Measurements from ENCODE around the gene CADM2.

The CADM2 gene

GRCh38 chr3:84984429-84984828 lies 25.6 kb downstream of the CADM2 start:
- DNase-seq (ENCODE audit: low read depth) = no peak

- DNase-seq (ENCODE audit: low read depth) = no peak
These were observed 27.0 kb downstream of the CADM2 start for GRCh38 chr3:84985795-84986194.

GRCh38 chr3:84987706-84988504 lies 29.1 kb downstream of the CADM2 start:
- no peak for DNase-seq (ENCODE audit: low read depth)

- DNase-seq (ENCODE audit: low read depth) = no peak
These were observed 30.3 kb downstream of the CADM2 start for GRCh38 chr3:84989102-84989501.

GRCh38 chr3:84991422-84991900 lies 32.7 kb downstream of the CADM2 start:
- peak; percentile 48 for DNase-seq (ENCODE audit: low read depth)

- no peak for DNase-seq (ENCODE audit: low read depth)
These were observed 35.2 kb downstream of the CADM2 start for GRCh38 chr3:84993956-84994355.

GRCh38 chr3:84998545-84998944 lies 39.8 kb downstream of the CADM2 start:
- DNase-seq (ENCODE audit: low read depth) = no peak

- peak; percentile 30 for DNase-seq (ENCODE audit: low read depth)
These were observed 44.7 kb downstream of the CADM2 start for GRCh38 chr3:85003479-85003878.

GRCh38 chr3:85004147-85004546 lies 45.4 kb downstream of the CADM2 start:
- DNase-seq (ENCODE audit: low read depth) = no peak

- DNase-seq (ENCODE audit: low read depth) = no peak
These were observed 47.2 kb downstream of the CADM2 start for GRCh38 chr3:85005946-85006345.

- DNase-seq (ENCODE audit: low read depth) = peak; percentile 60
These were observed 48.7 kb downstream of the CADM2 start for GRCh38 chr3:85007195-85008094.

- DNase-seq (ENCODE audit: low read depth) = no peak
These were observed 62.0 kb downstream of the CADM2 start for GRCh38 chr3:85020828-85021227.

GRCh38 chr3:85030052-85030451 lies 71.3 kb downstream of the CADM2 start:
- DNase-seq (ENCODE audit: low read depth) = no peak

GRCh38 chr3:85037203-85037602 lies 78.4 kb downstream of the CADM2 start:
- no peak for DNase-seq (ENCODE audit: low read depth)

- no peak for DNase-seq (ENCODE audit: low read depth)
These were observed 82.2 kb downstream of the CADM2 start for GRCh38 chr3:85041001-85041400.

GRCh38 chr3:85041562-85042055 lies 82.8 kb downstream of the CADM2 start:
- no peak for DNase-seq (ENCODE audit: low read depth)

GRCh38 chr3:85050821-85051220 lies 92.0 kb downstream of the CADM2 start:
- no peak for DNase-seq (ENCODE audit: low read depth)

GRCh38 chr3:85051786-85052185 lies 93.0 kb downstream of the CADM2 start:
- DNase-seq (ENCODE audit: low read depth) = no peak

GRCh38 chr3:85053626-85054025 lies 94.8 kb downstream of the CADM2 start:
- no peak for DNase-seq (ENCODE audit: low read depth)

- no peak for DNase-seq (ENCODE audit: low read depth)
These were observed 95.8 kb downstream of the CADM2 start for GRCh38 chr3:85054579-85054978.

- no peak for DNase-seq (ENCODE audit: low read depth)
These were observed 110.1 kb downstream of the CADM2 start for GRCh38 chr3:85068911-85069310.

- no peak for DNase-seq (ENCODE audit: low read depth)
These were observed 115.2 kb downstream of the CADM2 start for GRCh38 chr3:85074003-85074402.

- no peak for DNase-seq (ENCODE audit: low read depth)
These were observed 116.9 kb downstream of the CADM2 start for GRCh38 chr3:85075663-85076062.

Data from fibroblast of gingiva (primary cell).